ENCODE measurements around the gene ARHGAP4. TPM values are rescaled to one million over a fixed set of nuclear protein-coding genes. Genes with fewer than 3 reads are reported as not detected.

Gene ARHGAP4
- total RNA-seq, 1 experiment from 2014 or later = 47.0 TPM

- Histone ChIP-seq H3K79me2 (ENCODE audit: low read depth) (peaks cover 7% of the 10 kb centered on the region; the same call in 1 of the 2 replicates), H3F3A (ENCODE audit: insufficient read depth, low read depth) (no peaks in the 10 kb centered on the region), H3K36me3 (ENCODE audit: low read depth) (no peaks in the 10 kb centered on the region), H3K4me3 (no peak overlapping the region), H3K27me3 (ENCODE audit: insufficient read depth, low read depth) (no peaks in the 10 kb centered on the region), H4K20me1 (ENCODE audit: insufficient read depth) (peaks cover 8% of the 10 kb centered on the region; the same call in 1 of the 2 replicates), H3K4me1 (replicated peaks; ENCODE audit: insufficient read depth) (no peaks in the 10 kb centered on the region), H3K4me2 (no peak overlapping the region), H2AFZ (no peak overlapping the region), H3K9me3 (ENCODE audit: insufficient read depth, low read depth) (no peaks in the 10 kb centered on the region), H3K27ac (no peak overlapping the region), H3K9me2 (ENCODE audit: insufficient read depth) (no peaks in the 10 kb centered on the region)
- no peak for TF ChIP-seq CTCF (conservative IDR thresholded peaks at IDR 0.05)
- no peak for TF ChIP-seq EZH2 (IDR thresholded peaks at IDR 0.05; ENCODE audit: low read depth)
- BruUV-seq (replicated peaks) = no TSS peak
- intact Hi-C loops (cut with micrococcal nuclease; ENCODE audit: unreplicated experiment) = no loop called here
- CTCF ChIA-PET = no interaction called here
- POLR2A ChIA-PET (ENCODE audit: unreplicated experiment) = no interaction called here
- no peak for DNase-seq
Measured at GRCh38 chrX:153960077-153960476, 34.0 kb upstream of the ARHGAP4 start.

GRCh38 chrX:153959649-153960048 lies 33.6 kb upstream of the ARHGAP4 start:
- BruUV-seq (replicated peaks) = no TSS peak

GRCh38 chrX:153958605-153959004 lies 32.5 kb upstream of the ARHGAP4 start:
- TF ChIP-seq CTCF (conservative IDR thresholded peaks at IDR 0.05) (no peak), EZH2 (IDR thresholded peaks at IDR 0.05; ENCODE audit: low read depth) (no peak)
- no peak for DNase-seq
- no TSS peak for BruUV-seq (replicated peaks)
- H3K4me3 ChIP-seq = no peak overlapping the region
- POLR2A ChIA-PET (ENCODE audit: unreplicated experiment) = no interaction called here
- no peaks in the 10 kb centered on the region for H3F3A ChIP-seq (ENCODE audit: insufficient read depth, low read depth)
- H3K79me2 ChIP-seq (ENCODE audit: low read depth) = no peaks in the 10 kb centered on the region
- H3K9me3 ChIP-seq (ENCODE audit: insufficient read depth, low read depth) = no peaks in the 10 kb centered on the region
- CTCF ChIA-PET = no interaction called here
- no peak overlapping the region for H3K4me2 ChIP-seq
- intact Hi-C loops (cut with micrococcal nuclease; ENCODE audit: unreplicated experiment) = no loop called here
- H4K20me1 ChIP-seq (ENCODE audit: insufficient read depth) = no peaks in the 10 kb centered on the region; the same call in 1 of the 2 replicates
- no peak overlapping the region for H2AFZ ChIP-seq
- H3K9me2 ChIP-seq (ENCODE audit: insufficient read depth) = no peaks in the 10 kb centered on the region
- H3K4me1 ChIP-seq (replicated peaks; ENCODE audit: insufficient read depth) = no peaks in the 10 kb centered on the region
- H3K36me3 ChIP-seq (ENCODE audit: low read depth) = no peaks in the 10 kb centered on the region
- H3K27me3 ChIP-seq (ENCODE audit: insufficient read depth, low read depth) = no peaks in the 10 kb centered on the region
- H3K27ac ChIP-seq = no peak overlapping the region

More at GRCh38 chrX:153959649-153960048, 33.6 kb upstream of the ARHGAP4 start:
- no peak overlapping the region for H3K4me2 ChIP-seq
- no peaks in the 10 kb centered on the region for H3K27me3 ChIP-seq (ENCODE audit: insufficient read depth, low read depth)
- peaks cover 2% of the 10 kb centered on the region; the same call in 1 of the 2 replicates for H3K79me2 ChIP-seq (ENCODE audit: low read depth)
- H3K9me2 ChIP-seq (ENCODE audit: insufficient read depth) = no peaks in the 10 kb centered on the region
- no peaks in the 10 kb centered on the region for H3F3A ChIP-seq (ENCODE audit: insufficient read depth, low read depth)
- no peak overlapping the region for H2AFZ ChIP-seq
- intact Hi-C loops (cut with micrococcal nuclease; ENCODE audit: unreplicated experiment) = no loop called here
- no peak overlapping the region for H3K27ac ChIP-seq
- ChIA-PET POLR2A (ENCODE audit: unreplicated experiment) (no interaction called here), CTCF (no interaction called here)
- no peak for DNase-seq
- no peaks in the 10 kb centered on the region for H3K9me3 ChIP-seq (ENCODE audit: insufficient read depth, low read depth)
- H3K36me3 ChIP-seq (ENCODE audit: low read depth) = no peaks in the 10 kb centered on the region
- no peak overlapping the region for H3K4me3 ChIP-seq
- H4K20me1 ChIP-seq (ENCODE audit: insufficient read depth) = peaks cover 4% of the 10 kb centered on the region; the same call in 1 of the 2 replicates
- TF ChIP-seq EZH2 (IDR thresholded peaks at IDR 0.05; ENCODE audit: low read depth) (no peak), CTCF (conservative IDR thresholded peaks at IDR 0.05) (no peak)
- H3K4me1 ChIP-seq (replicated peaks; ENCODE audit: insufficient read depth) = no peaks in the 10 kb centered on the region
